ENCODE results near the gene CTSK.

- no peak for TF ChIP-seq POLR2A (IDR thresholded peaks at IDR 0.05; ENCODE audit: low read length)
- no peak for TF ChIP-seq GATA1 (IDR thresholded peaks at IDR 0.05; ENCODE audit: low read depth, low read length)
Observed at GRCh38 chr1:150748878-150749719, 59.0 kb downstream of the CTSK start.

Measured in erythroblast (primary cell).